ENCODE data around the gene BRAT1.

GRCh38 chr7:2542011-2542915 lies 13.1 kb downstream of the BRAT1 start:
- TF ChIP-seq EZH2 (IDR thresholded peaks at IDR 0.05; ENCODE audit: low read depth) (no peak), CTCF (conservative IDR thresholded peaks at IDR 0.05) (no peak)
